ENCODE data around the gene OR4K5. TPM values are rescaled to one million over a fixed set of nuclear protein-coding genes. Genes with fewer than 3 reads are reported as not detected.

Gene OR4K5
- total RNA-seq (2014; rRNA removed; shearing (Covaris generic)) (not detected in 2 replicates), total RNA-seq (2022) (not detected in 2 replicates), Bru-seq, nascent RNA (not detected), BruChase-seq, experiment 1, labeled RNA remaining after a 6-hour chase (not detected), BruChase-seq, experiment 2, labeled RNA remaining after a 2-hour chase (not detected)
- long read RNA-seq = 0 reads

- Histone ChIP-seq H4K20me1 (ENCODE audit: insufficient read depth, low read length) (no peaks in the 10 kb centered on the region), H3K4me3 (ENCODE audit: low read depth, low read length, poor library complexity, severe bottlenecking) (no peak within 1 kb of the TSS), H3K36me3 (ENCODE audit: insufficient read depth, low read length) (no peaks in the 10 kb centered on the region), H3K27ac (ENCODE audit: low read depth, low read length, poor library complexity, severe bottlenecking) (no peak within 1 kb of the TSS), H3K4me2 (ENCODE audit: low read length) (no peak within 1 kb of the TSS), H3K4me1 (ENCODE audit: insufficient read depth, low read length, poor library complexity, severe bottlenecking) (no peaks in the 10 kb centered on the region), H2AFZ (ENCODE audit: low read length) (no peak within 1 kb of the TSS), H3K79me2 (ENCODE audit: insufficient read depth, low read depth, low read length) (no peaks in the 10 kb centered on the region), H3K9me3 (ENCODE audit: low read length) (no peaks in the 10 kb centered on the region), H3K9me2 (ENCODE audit: insufficient read depth, low read length) (no peaks in the 10 kb centered on the region)
- BruUV-seq (replicated peaks) = no TSS peak
- CTCF ChIA-PET (ENCODE audit: unreplicated experiment) = no interaction called here
- no peak for DNase-seq (ENCODE audit: low spot score)
- TF ChIP-seq CTCF (conservative IDR thresholded peaks at IDR 0.05; ENCODE audit: low read length) = no peak
- no peak for TF ChIP-seq EZH2phosphoT487 (IDR thresholded peaks at IDR 0.05; ENCODE audit: borderline replicate concordance, low read depth, low read length)
- intact Hi-C loops (cut with micrococcal nuclease; ENCODE audit: unreplicated experiment) = no loop called here
- POLR2A ChIA-PET = no interaction called here
These were observed at the start of gene OR4K5 for GRCh38 chr14:19920021-19920657. OR4K5 (plus strand) TSS chr14:19920607; CDS start chr14:19920607, 0 bp downstream.

GRCh38 chr14:19873178-19873577, 47.2 kb upstream of the OR4K5 start:
- no peak overlapping the region for H3K4me2 ChIP-seq (ENCODE audit: low read length)
- no peak overlapping the region for H3K27ac ChIP-seq (ENCODE audit: low read depth, low read length, poor library complexity, severe bottlenecking)
- no peaks in the 10 kb centered on the region for H3K4me1 ChIP-seq (ENCODE audit: insufficient read depth, low read length, poor library complexity, severe bottlenecking)
- ChIA-PET POLR2A (no interaction called here), CTCF (ENCODE audit: unreplicated experiment) (no interaction called here)
- no peak overlapping the region for H3K4me3 ChIP-seq (ENCODE audit: low read depth, low read length, poor library complexity, severe bottlenecking)
- no peak for DNase-seq (ENCODE audit: low spot score)
- no peak overlapping the region for H2AFZ ChIP-seq (ENCODE audit: low read length)
- no peaks in the 10 kb centered on the region for H4K20me1 ChIP-seq (ENCODE audit: insufficient read depth, low read length)
- no peaks in the 10 kb centered on the region for H3K9me2 ChIP-seq (ENCODE audit: insufficient read depth, low read length)
- H3K9me3 ChIP-seq (ENCODE audit: low read length) = 0 out of 2 replicates have a peak, but pooled peaks cover 5% of the 10 kb centered on the region
- no peaks in the 10 kb centered on the region for H3K36me3 ChIP-seq (ENCODE audit: insufficient read depth, low read length)
- TF ChIP-seq CTCF (conservative IDR thresholded peaks at IDR 0.05; ENCODE audit: low read length) (no peak), EZH2phosphoT487 (IDR thresholded peaks at IDR 0.05; ENCODE audit: borderline replicate concordance, low read depth, low read length) (no peak)
- BruUV-seq (replicated peaks) = no TSS peak
- intact Hi-C loops (cut with micrococcal nuclease; ENCODE audit: unreplicated experiment) = no loop called here
- H3K79me2 ChIP-seq (ENCODE audit: insufficient read depth, low read depth, low read length) = no peaks in the 10 kb centered on the region

GRCh38 chr14:19874842-19875241, 45.6 kb upstream of the OR4K5 start, which contains the start of gene OR4K2:
OR4K2 (plus strand) TSS chr14:19875142; CDS start chr14:19876268, 1,126 bp downstream.
- H3K4me1 ChIP-seq (ENCODE audit: insufficient read depth, low read length, poor library complexity, severe bottlenecking) = no peaks in the 10 kb centered on the region
- no TSS peak for BruUV-seq (replicated peaks)
- 0 out of 2 replicates have a peak, but pooled peaks cover 5% of the 10 kb centered on the region for H3K9me3 ChIP-seq (ENCODE audit: low read length)
- no peaks in the 10 kb centered on the region for H3K36me3 ChIP-seq (ENCODE audit: insufficient read depth, low read length)
- DNase-seq (ENCODE audit: low spot score) = no peak
- no peaks in the 10 kb centered on the region for H4K20me1 ChIP-seq (ENCODE audit: insufficient read depth, low read length)
- no peaks in the 10 kb centered on the region for H3K79me2 ChIP-seq (ENCODE audit: insufficient read depth, low read depth, low read length)
- CTCF ChIA-PET (ENCODE audit: unreplicated experiment) = no interaction called here
- POLR2A ChIA-PET = interaction anchor here (0.5 kb wide), 1 partner anchor 650 kb away, joined by 4 read pairs; no protein-coding TSS in a partner anchor
- intact Hi-C loops (cut with micrococcal nuclease; ENCODE audit: unreplicated experiment) = no loop called here
- H3K4me2 ChIP-seq (ENCODE audit: low read length) = no peak within 1 kb of the TSS
- no peak within 1 kb of the TSS for H3K4me3 ChIP-seq (ENCODE audit: low read depth, low read length, poor library complexity, severe bottlenecking)
- no peaks in the 10 kb centered on the region for H3K9me2 ChIP-seq (ENCODE audit: insufficient read depth, low read length)
- TF ChIP-seq EZH2phosphoT487 (IDR thresholded peaks at IDR 0.05; ENCODE audit: borderline replicate concordance, low read depth, low read length) = no peak
- TF ChIP-seq CTCF (conservative IDR thresholded peaks at IDR 0.05; ENCODE audit: low read length) = no peak
- H3K27ac ChIP-seq (ENCODE audit: low read depth, low read length, poor library complexity, severe bottlenecking) = no peak within 1 kb of the TSS
- no peak within 1 kb of the TSS for H2AFZ ChIP-seq (ENCODE audit: low read length)

Data from OCI-LY7 (cell line).